SK-N-SH treated with all-trans-retinoic acid at 6 μM for 48 hours (cell line): ENCODE data around the gene GRIP1.

Experiments used
- ATAC-seq: fragments of 200-7000 bp; cut with Tn5 transposase; 3 replicates; pipeline ENCODE4 v1.9.1; 2020; ENCODE audit warnings: mild to moderate bottlenecking, moderate library complexity
- ARNTL ChIP-seq: fragments of 450-650 bp; formaldehyde crosslinking; IDR thresholded peaks from 2 replicates; pipeline ENCODE4 v1.5.0; 2020; ENCODE audit warnings: low read depth, mild to moderate bottlenecking, moderate library complexity, borderline replicate concordance
- BACH2 ChIP-seq: fragments of 250-450 bp; sonication (Bioruptor Pico); IDR thresholded peaks from 2 replicates; pipeline ENCODE4 v1.9.0; 2021; ENCODE audit warnings: mild to moderate bottlenecking, borderline replicate concordance
- CREB5 ChIP-seq: fragments of 250-450 bp; sonication (Bioruptor Pico); IDR thresholded peaks from 2 replicates; pipeline ENCODE4 v1.5.1; 2020; ENCODE audit warnings: low read depth, mild to moderate bottlenecking, moderate library complexity
- CSDC2 ChIP-seq: fragments of 250-450 bp; sonication (Bioruptor Pico); IDR thresholded peaks from 2 replicates; pipeline ENCODE4 v1.5.0; 2020; ENCODE audit warnings: mild to moderate bottlenecking, moderate library complexity
- CSRNP3 ChIP-seq: fragments of 250-450 bp; sonication (Bioruptor Pico); IDR thresholded peaks from 2 replicates; pipeline ENCODE4 v1.5.1; 2021; ENCODE audit warnings: mild to moderate bottlenecking, moderate library complexity
- ESRRG ChIP-seq: fragments of 250-450 bp; sonication (Bioruptor Pico); IDR thresholded peaks from 2 replicates; pipeline ENCODE4 v1.6.1; 2021; ENCODE audit warnings: mild to moderate bottlenecking
- GLIS3 ChIP-seq: fragments of 250-450 bp; sonication (Bioruptor Pico); IDR thresholded peaks from 2 replicates; pipeline ENCODE4 v1.5.0; 2020; ENCODE audit warnings: mild to moderate bottlenecking, moderate library complexity
- ISL1 ChIP-seq: fragments of 250-450 bp; sonication (Bioruptor Pico); IDR thresholded peaks from 2 replicates; pipeline ENCODE4 v2.1.2; 2022; ENCODE audit warnings: mild to moderate bottlenecking, moderate library complexity
- OSR1 ChIP-seq: fragments of 250-450 bp; sonication (Bioruptor Pico); IDR thresholded peaks from 2 replicates; pipeline ENCODE4 v1.8.0; 2022; ENCODE audit warnings: moderate library complexity, mild to moderate bottlenecking, inconsistent platforms
- POU6F1 ChIP-seq: fragments of 250-450 bp; sonication (Bioruptor Pico); IDR thresholded peaks from 2 replicates; pipeline ENCODE4 v1.8.0; 2021; ENCODE audit warnings: low read depth, mild to moderate bottlenecking, moderate library complexity, borderline replicate concordance
- PPARA ChIP-seq: fragments of 250-450 bp; sonication (Bioruptor Pico); IDR thresholded peaks from 2 replicates; pipeline ENCODE4 v1.5.0; 2020; ENCODE audit warnings: mild to moderate bottlenecking, borderline replicate concordance
- RARB ChIP-seq: fragments of 250-450 bp; sonication (Bioruptor Pico); IDR thresholded peaks from 2 replicates; pipeline ENCODE4 v1.8.0; 2021; ENCODE audit warnings: mild to moderate bottlenecking, moderate library complexity
- SNAI2 ChIP-seq: fragments of 250-450 bp; sonication (Bioruptor Pico); IDR thresholded peaks from 2 replicates; pipeline ENCODE4 v1.5.0; 2020; ENCODE audit warnings: mild to moderate bottlenecking, moderate library complexity
- TCF4 ChIP-seq: fragments of 250-450 bp; sonication (Bioruptor Pico); IDR thresholded peaks from 2 replicates; pipeline ENCODE4 v1.8.0; 2021; ENCODE audit warnings: mild to moderate bottlenecking, moderate library complexity, borderline replicate concordance
- TOX ChIP-seq: fragments of 250-450 bp; sonication (Bioruptor Pico); IDR thresholded peaks from 2 replicates; pipeline ENCODE4 v1.8.0; 2021; ENCODE audit warnings: mild to moderate bottlenecking, moderate library complexity, borderline replicate concordance
- TSHZ2 ChIP-seq: fragments of 250-450 bp; sonication (Bioruptor Pico); IDR thresholded peaks from 2 replicates; pipeline ENCODE4 v1.5.0; 2020; ENCODE audit warnings: mild to moderate bottlenecking, moderate library complexity
- ZC3H10 ChIP-seq: fragments of 250-450 bp; sonication (Bioruptor Pico); IDR thresholded peaks from 2 replicates; pipeline ENCODE4 v1.5.1; 2021; ENCODE audit warnings: mild to moderate bottlenecking, moderate library complexity
- ZFP3 ChIP-seq: fragments of 250-450 bp; sonication (Bioruptor Pico); IDR thresholded peaks from 2 replicates; pipeline ENCODE4 v1.5.0; 2020; ENCODE audit warnings: mild to moderate bottlenecking, moderate library complexity
- ZFP30 ChIP-seq: fragments of 450-650 bp; formaldehyde crosslinking; IDR thresholded peaks from 2 replicates; pipeline ENCODE4 v1.5.0; 2022; ENCODE audit warnings: mild to moderate bottlenecking, moderate library complexity
- ZNF565 ChIP-seq: fragments of 450-650 bp; formaldehyde crosslinking; conservative IDR thresholded peaks from 2 replicates; pipeline ENCODE4 v1.5.0; 2020; ENCODE audit warnings: low read depth, mild to moderate bottlenecking, moderate library complexity
- ZNF8 ChIP-seq: fragments of 450-650 bp; formaldehyde crosslinking; IDR thresholded peaks from 2 replicates; pipeline ENCODE4 v1.5.0; 2020; ENCODE audit warnings: mild to moderate bottlenecking, moderate library complexity
- TF ChIP-seq, protein P1 (sequence below): fragments of 250-450 bp; sonication (Bioruptor Pico); IDR thresholded peaks from 2 replicates; pipeline ENCODE4 v1.8.0; 2020; ENCODE audit warnings: mild to moderate bottlenecking, moderate library complexity, borderline replicate concordance

The GRIP1 gene

GRCh38 chr12:66679461-66680084 is 697 bp upstream of the GRIP1 start:
- no peak for ATAC-seq
- TF ChIP-seq POU6F1 (CRISPR knock-in tag): no peak
- TF ChIP-seq TCF4 (CRISPR knock-in tag): no peak

- no peak for TF ChIP-seq GLIS3 (CRISPR knock-in tag)
- TF ChIP-seq OSR1: no peak
- no peak for TF ChIP-seq ISL1
- TF ChIP-seq ZNF565 (CRISPR knock-in tag): no peak
- no peak for TF ChIP-seq RARB (CRISPR knock-in tag)
- TF ChIP-seq BACH2 (CRISPR knock-in tag): no peak
- no peak for TF ChIP-seq PPARA (CRISPR knock-in tag)
- no peak for TF ChIP-seq CSDC2 (CRISPR knock-in tag)
- no peak for TF ChIP-seq TOX (CRISPR knock-in tag)
- no peak for TF ChIP-seq CREB5 (CRISPR knock-in tag)
- TF ChIP-seq ZFP3: no peak
- ATAC-seq: no peak
Observed at GRCh38 chr12:66676241-66676640, 2.6 kb downstream of the GRIP1 start.

DNA sequence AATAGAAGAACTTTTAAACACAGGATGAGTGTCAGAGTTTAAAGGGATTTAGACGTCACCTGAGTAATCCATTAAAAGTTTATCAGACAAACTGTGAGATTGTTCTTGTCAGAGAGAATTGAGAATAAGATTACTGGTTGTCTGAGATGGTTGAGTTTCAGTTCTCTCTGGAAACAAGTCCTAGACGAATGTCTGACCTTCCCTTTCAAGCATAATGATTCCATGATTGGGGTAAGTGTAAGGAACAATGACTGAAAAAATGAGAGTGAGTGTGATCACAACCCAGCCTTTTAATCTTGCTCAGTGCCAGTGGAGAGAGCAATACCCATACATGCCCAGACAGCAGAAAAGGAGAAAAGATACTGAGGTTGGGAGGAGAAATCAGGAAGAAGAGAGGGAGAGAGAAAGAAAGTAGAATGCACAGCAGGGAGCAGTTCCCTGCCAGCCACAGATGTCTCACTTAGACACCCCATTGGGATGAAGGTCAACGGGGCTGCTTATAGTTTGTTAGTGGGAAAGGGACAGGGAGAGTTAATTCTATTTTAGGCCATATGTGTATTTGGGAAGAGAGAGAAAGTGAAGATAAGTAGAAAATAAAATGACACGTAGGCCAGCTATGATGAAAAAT is 4.3 kb downstream of the GRIP1 start:
- no peak for TF ChIP-seq ZNF8 (CRISPR knock-in tag)
- no peak for TF ChIP-seq CSDC2 (CRISPR knock-in tag)
- no peak for TF ChIP-seq OSR1
- TF ChIP-seq TCF4 (CRISPR knock-in tag): no peak
- TF ChIP-seq ZFP3: no peak
- TF ChIP-seq, protein P1, sequence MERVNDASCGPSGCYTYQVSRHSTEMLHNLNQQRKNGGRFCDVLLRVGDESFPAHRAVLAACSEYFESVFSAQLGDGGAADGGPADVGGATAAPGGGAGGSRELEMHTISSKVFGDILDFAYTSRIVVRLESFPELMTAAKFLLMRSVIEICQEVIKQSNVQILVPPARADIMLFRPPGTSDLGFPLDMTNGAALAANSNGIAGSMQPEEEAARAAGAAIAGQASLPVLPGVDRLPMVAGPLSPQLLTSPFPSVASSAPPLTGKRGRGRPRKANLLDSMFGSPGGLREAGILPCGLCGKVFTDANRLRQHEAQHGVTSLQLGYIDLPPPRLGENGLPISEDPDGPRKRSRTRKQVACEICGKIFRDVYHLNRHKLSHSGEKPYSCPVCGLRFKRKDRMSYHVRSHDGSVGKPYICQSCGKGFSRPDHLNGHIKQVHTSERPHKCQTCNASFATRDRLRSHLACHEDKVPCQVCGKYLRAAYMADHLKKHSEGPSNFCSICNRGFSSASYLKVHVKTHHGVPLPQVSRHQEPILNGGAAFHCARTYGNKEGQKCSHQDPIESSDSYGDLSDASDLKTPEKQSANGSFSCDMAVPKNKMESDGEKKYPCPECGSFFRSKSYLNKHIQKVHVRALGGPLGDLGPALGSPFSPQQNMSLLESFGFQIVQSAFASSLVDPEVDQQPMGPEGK (CRISPR knock-in tag): no peak
- TF ChIP-seq ESRRG (CRISPR knock-in tag): no peak
- no peak for TF ChIP-seq GLIS3 (CRISPR knock-in tag)
- no peak for TF ChIP-seq ZC3H10 (CRISPR knock-in tag)
- TF ChIP-seq CSRNP3 (CRISPR knock-in tag): no peak
- TF ChIP-seq TOX (CRISPR knock-in tag): no peak
- no peak for ATAC-seq

DNA sequence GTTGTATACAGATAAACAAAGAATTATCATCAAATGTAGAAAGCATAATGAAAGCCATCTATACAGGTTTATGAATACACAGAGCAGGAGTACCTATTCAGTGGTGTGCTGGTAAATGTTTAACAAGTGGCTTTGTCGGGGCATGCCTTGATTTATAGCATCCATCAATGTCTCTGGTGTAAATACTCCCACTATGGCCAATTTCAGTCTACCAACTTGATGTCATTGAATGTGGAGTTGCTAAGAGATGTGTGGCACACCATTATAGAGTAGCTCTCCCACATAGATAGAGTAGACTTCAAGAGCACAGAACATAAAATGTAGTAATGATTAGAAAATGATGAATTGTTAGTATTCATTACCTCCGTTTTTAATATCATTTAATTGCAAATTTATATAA is 9.3 kb downstream of the GRIP1 start:
- ATAC-seq: no peak

DNA sequence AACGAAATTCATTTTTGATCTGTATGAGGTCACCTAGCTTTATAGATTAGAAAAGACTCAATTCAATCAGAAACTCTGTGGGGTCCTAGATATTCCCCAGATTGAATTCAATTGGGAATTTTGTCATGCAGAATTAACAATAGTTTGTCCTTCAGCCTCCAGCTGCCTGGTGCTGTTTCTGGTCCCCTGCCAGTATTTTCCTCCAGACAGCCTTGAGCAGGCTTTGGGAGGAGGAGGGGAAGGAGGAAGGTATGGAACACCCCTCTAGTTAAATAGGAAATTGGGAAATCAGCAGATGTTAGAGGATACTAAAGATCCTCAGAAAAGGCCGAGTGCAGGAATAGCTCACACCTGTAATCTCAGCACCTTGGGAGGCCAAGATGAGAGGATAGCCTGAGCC is 10.6 kb downstream of the GRIP1 start:
- ATAC-seq: no peak
- TF ChIP-seq OSR1 (no peak), ESRRG (CRISPR knock-in tag) (no peak), ZFP30 (CRISPR knock-in tag) (no peak), PPARA (CRISPR knock-in tag) (no peak), TOX (CRISPR knock-in tag) (no peak), ARNTL (no peak), BACH2 (CRISPR knock-in tag) (no peak), TSHZ2 (CRISPR knock-in tag) (no peak)
- TF ChIP-seq, protein P1 (CRISPR knock-in tag): no peak

More for the DNA sequence above, 9.3 kb downstream of the GRIP1 start:
- TF ChIP-seq ZC3H10 (CRISPR knock-in tag) (no peak), GLIS3 (CRISPR knock-in tag) (no peak), SNAI2 (CRISPR knock-in tag) (no peak)
